Gastroesophageal sphincter (tissue), 4 donors: ENCODE results near the gene KDM4E. TPM values are rescaled to one million over a fixed set of nuclear protein-coding genes. Genes with fewer than 3 reads are reported as not detected.

ENCODE experiments used
- ATAC-seq: fragments of 150-250 bp; one replicate; pipeline ENCODE4 v1.9.1; 2016; ENCODE audit warnings: mild to moderate bottlenecking, moderate library complexity
- H3K27ac ChIP-seq, 4 donors: fragments of 200-600 bp; sonication (generic) in 3 of 4; 1 replicate in 3 of 4; 2 replicates in 1 of 4; pipeline ENCODE4 v1.5.1; 2016 to 2019
- H3K27me3 ChIP-seq: fragments of 200-600 bp; sonication (generic); one replicate; pipeline ENCODE4 v1.5.1; 2019
- H3K36me3 ChIP-seq, 2 donors: fragments of 200-600 bp; sonication (generic); one replicate each; pipeline ENCODE4 v1.5.1; 2019; ENCODE audit warnings: control low read depth in 1 of 2
- H3K4me1 ChIP-seq, 3 donors: fragments of 200-600 bp; sonication (generic); 1 replicate in 2 of 3; 2 replicates in 1 of 3; pipeline ENCODE4 v1.5.1; 2016 to 2019; ENCODE audit warnings: control low read depth in 2 of 3
- H3K4me3 ChIP-seq, 2 donors: fragments of 200-600 bp; sonication (generic); one replicate each; pipeline ENCODE4 v1.5.1; 2019; ENCODE audit warnings: mild to moderate bottlenecking in 1 of 2, moderate library complexity in 1 of 2
- H3K9me3 ChIP-seq, 3 donors: fragments of 200-600 bp; sonication (generic); one replicate each; pipeline ENCODE4 v1.5.1; 2017 to 2019; ENCODE audit warnings: control low read depth in 2 of 3
- CTCF ChIP-seq, 4 experiments: fragments of 200-600 bp in 2 of 4; fragments of 450-650 bp in 2 of 4; sonication (generic) in 1 of 4; IDR thresholded peaks; one replicate each; pipeline ENCODE4 v1.5.1; 2017 to 2019; ENCODE audit warnings: antibody characterized with exemption in 4 of 4, mild to moderate bottlenecking in 2 of 4, moderate library complexity in 2 of 4
- EP300 ChIP-seq: sonication (generic); formaldehyde crosslinking; IDR thresholded peaks from one replicate; pipeline ENCODE4 v1.6.1; 2017; ENCODE audit warnings: antibody characterized with exemption, mild to moderate bottlenecking
- POLR2A ChIP-seq, 2 donors: fragments of 450-650 bp; IDR thresholded peaks; one replicate each; pipeline ENCODE4 v1.6.1; 2017; ENCODE audit warnings: antibody characterized with exemption in 2 of 2, mild to moderate bottlenecking in 2 of 2, moderate library complexity in 1 of 2
- POLR2AphosphoS5 ChIP-seq: sonication (generic); formaldehyde crosslinking; IDR thresholded peaks from one replicate; pipeline ENCODE4 v1.6.1; 2017; ENCODE audit warnings: antibody characterized with exemption
- WGBS, 2 donors: methylation state at CpG; one replicate each; pipeline ENCODE4 v1.1.5; 2018; ENCODE audit warnings: low coverage in 1 of 2; 5-methylcytosine and 5-hydroxymethylcytosine counted together
- total RNA-seq, 4 donors: library from RNA; depleted of rRNA; stranded (reverse); fragments of >200 nt; gene quantifications; one replicate each; pipeline ENCODE4 v1.1.0, GENCODE V29; 2016

The KDM4E gene
- total RNA-seq, 4 donors from 2014 or later = not detected

DNA sequence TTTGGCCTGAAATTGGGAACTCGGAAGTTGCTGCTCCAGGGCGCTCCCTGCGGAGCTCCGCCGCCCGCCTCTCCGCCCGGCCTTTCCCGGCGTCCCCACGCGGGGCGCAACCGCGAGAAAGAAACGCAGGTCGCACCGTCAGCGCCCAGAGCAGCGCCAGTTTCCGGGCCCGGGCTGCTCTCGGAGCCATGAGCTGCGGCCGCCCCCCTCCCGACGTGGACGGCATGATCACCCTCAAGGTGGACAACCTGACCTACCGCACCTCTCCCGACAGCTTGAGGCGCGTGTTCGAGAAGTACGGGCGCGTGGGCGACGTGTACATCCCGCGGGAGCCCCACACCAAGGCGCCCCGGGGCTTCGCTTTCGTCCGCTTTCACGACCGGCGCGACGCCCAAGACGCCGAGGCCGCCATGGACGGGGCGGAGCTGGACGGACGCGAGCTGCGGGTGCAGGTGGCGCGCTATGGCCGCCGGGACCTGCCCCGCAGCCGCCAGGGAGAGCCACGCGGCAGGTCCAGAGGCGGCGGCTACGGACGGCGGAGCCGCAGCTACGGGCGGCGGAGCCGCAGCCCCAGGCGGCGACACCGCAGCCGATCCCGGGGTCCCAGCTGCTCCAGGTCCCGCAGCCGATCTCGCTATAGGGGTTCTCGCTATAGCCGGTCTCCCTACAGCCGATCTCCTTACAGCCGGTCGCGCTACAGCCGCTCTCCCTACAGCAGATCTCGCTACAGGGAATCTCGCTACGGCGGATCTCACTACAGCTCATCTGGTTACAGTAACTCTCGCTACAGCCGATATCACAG, 42.2 kb downstream of the KDM4E start:
- ATAC-seq = peak; percentile 92

DNA sequence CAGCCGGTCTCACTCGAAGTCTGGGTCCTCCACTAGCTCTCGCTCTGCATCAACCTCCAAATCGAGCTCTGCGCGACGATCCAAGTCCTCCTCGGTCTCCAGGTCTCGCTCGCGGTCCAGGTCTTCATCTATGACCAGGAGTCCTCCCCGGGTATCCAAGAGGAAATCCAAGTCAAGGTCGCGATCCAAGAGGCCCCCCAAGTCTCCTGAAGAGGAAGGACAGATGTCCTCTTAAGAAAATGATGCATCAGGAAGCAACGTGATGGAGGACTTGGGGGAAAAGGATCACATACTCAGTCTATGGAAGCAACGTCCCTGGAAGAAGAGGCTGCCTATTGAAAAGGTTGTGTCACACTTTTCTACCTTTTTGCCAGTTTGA, 42.8 kb downstream of the KDM4E start:
- ATAC-seq = no peak

More for the DNA sequence above, 42.2 kb downstream of the KDM4E start:
- Histone ChIP-seq H3K4me1 (peaks cover 0 to 31% (median 3%) of the 10 kb centered on the region in 3 donors), H3K27me3 (no peaks in the 10 kb centered on the region), H3K36me3 (no peaks in the 10 kb centered on the region), H3K27ac (peak overlapping the region; percentile 94 to 98 (median 96)), H3K9me3 (no peaks in the 10 kb centered on the region), H3K4me3 (peak overlapping the region; percentile 74)
- WGBS, 2 donors = 0% methylated on average over 17 of the region's 98 CpGs; no CpG with 5 or more reads in 1 of the 2 donors
- TF ChIP-seq CTCF (IDR thresholded peaks at IDR 0.05) (peak; percentile 42 to 88 (median 73)), EP300 (no peak), POLR2AphosphoS5 (peak; percentile 91), POLR2A (IDR thresholded peaks at IDR 0.05) (peak; percentile 55 to 61)

DNA sequence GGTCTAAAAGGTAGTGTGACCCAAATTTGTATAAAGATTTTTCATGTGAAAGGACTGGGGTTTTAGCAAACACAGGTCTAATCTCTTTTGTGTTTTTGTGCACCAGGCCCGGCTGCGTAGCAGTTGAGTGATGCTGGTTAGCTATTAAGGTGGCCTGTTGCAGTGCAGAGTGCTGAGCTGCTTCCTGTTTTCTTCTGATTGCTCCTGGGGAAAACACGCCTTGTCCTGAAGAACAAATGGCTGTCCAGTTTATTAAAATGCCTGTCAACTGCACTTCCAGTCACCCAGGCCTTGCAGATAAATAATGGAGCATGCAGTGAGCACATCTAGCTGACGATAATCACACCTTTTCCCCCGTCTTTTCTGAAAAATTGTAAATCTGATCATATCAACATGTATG, 43.5 kb downstream of the KDM4E start:
- Histone ChIP-seq H3K9me3 (no peaks in the 10 kb centered on the region), H3K27ac (peak overlapping the region; percentile 94 to 98 (median 96)), H3K36me3 (no peaks in the 10 kb centered on the region), H3K27me3 (no peaks in the 10 kb centered on the region), H3K4me3 (peak overlapping the region; percentile 74), H3K4me1 (peaks cover 0 to 31% (median 3%) of the 10 kb centered on the region in 3 donors)
- peak; percentile 86 for ATAC-seq
- TF ChIP-seq EP300 (no peak), CTCF (IDR thresholded peaks at IDR 0.05) (peak in 1 of 4 experiments; percentile 8), POLR2AphosphoS5 (peak; percentile 92), POLR2A (IDR thresholded peaks at IDR 0.05) (peak; percentile 59 to 68)
- WGBS, 2 donors = 1 to 6% methylated on average over 5 of the region's 5 CpGs

More for the DNA sequence above, 42.8 kb downstream of the KDM4E start:
- H3K4me1 ChIP-seq = peaks cover 0 to 31% (median 3%) of the 10 kb centered on the region in 3 donors
- 0% methylated on average over 2 of the region's 16 CpGs for WGBS, 2 donors
- H3K36me3 ChIP-seq = no peaks in the 10 kb centered on the region
- H3K27me3 ChIP-seq = no peaks in the 10 kb centered on the region
- H3K27ac ChIP-seq = peak overlapping the region; percentile 94 to 98 (median 96)
- H3K4me3 ChIP-seq = peak overlapping the region; percentile 74
- H3K9me3 ChIP-seq = no peaks in the 10 kb centered on the region
- no peak for TF ChIP-seq CTCF (IDR thresholded peaks at IDR 0.05)
- no peak for TF ChIP-seq EP300
- no peak for TF ChIP-seq POLR2AphosphoS5
- no peak for TF ChIP-seq POLR2A (IDR thresholded peaks at IDR 0.05)

- Histone ChIP-seq H3K36me3 (no peaks in the 10 kb centered on the region), H3K27me3 (no peaks in the 10 kb centered on the region), H3K4me1 (peaks cover 0 to 45% (median 9%) of the 10 kb centered on the region in 3 donors), H3K27ac (no peak overlapping the region), H3K9me3 (no peaks in the 10 kb centered on the region), H3K4me3 (no peak overlapping the region)
- no peak for ATAC-seq
- 89 to 100% methylated on average over 1 of the region's 1 CpG for WGBS, 2 donors
- TF ChIP-seq POLR2AphosphoS5 = no peak
Measured at GRCh38 chr11:95070471-95070870, 45.4 kb downstream of the KDM4E start.

DNA sequence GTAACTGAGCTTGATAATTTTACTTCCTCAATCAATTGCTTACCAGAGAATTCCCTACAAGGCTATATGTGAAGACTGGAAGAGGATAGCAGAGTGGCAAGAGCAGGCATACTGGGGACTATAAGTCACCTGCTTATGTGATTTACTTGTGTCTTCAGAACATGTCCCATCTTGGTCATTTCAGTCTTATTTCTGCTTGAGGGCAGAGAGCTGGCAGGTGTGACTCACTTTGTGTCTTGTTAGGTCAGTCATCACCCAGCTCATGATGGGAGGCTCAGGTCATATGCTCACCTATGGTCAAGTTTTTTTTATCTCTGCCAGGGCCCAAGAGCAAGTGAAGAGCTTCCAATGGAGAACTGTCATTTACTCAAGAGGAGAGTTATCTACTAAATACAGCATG, 47.9 kb downstream of the KDM4E start:
- H3K4me1 ChIP-seq = peaks cover 0 to 51% (median 21%) of the 10 kb centered on the region in 3 donors
- no peak for ATAC-seq
- TF ChIP-seq POLR2AphosphoS5 (no peak), EP300 (no peak)
- H3K27ac ChIP-seq = no peak overlapping the region
- H3K9me3 ChIP-seq = no peaks in the 10 kb centered on the region
- H3K27me3 ChIP-seq = no peaks in the 10 kb centered on the region
- H3K4me3 ChIP-seq = no peak overlapping the region
- H3K36me3 ChIP-seq = no peaks in the 10 kb centered on the region
